ENCODE results near the gene RANBP9. TPM values are rescaled to one million over a fixed set of nuclear protein-coding genes. Genes with fewer than 3 reads are reported as not detected.

The RANBP9 gene
- total and polyA plus RNA-seq, 2 experiments from 2014 or later, result 12.1 to 31.8 TPM

- Mint-ChIP-seq H3K27me3 (ENCODE audit: insufficient read depth, low read depth, poor library complexity) (no peaks in the 10 kb centered on the region), H3K9me3 (peaks cover 7% of the 10 kb centered on the region; the same call in 2 of the 3 replicates), H3K36me3 (ENCODE audit: low read depth) (no peaks in the 10 kb centered on the region), H3K27ac (no peak overlapping the region), H3K4me1 (no peaks in the 10 kb centered on the region), H3K4me3 (no peak overlapping the region)
- H3F3A ChIP-seq (replicated peaks; ENCODE audit: low read depth), result no peaks in the 10 kb centered on the region
- H3K4me2 ChIP-seq, result no peak overlapping the region
- H4K20me1 ChIP-seq (replicated peaks; ENCODE audit: insufficient read depth), result no peaks in the 10 kb centered on the region
- no peaks in the 10 kb centered on the region for H3K9me2 ChIP-seq (ENCODE audit: insufficient read depth)
- DNase-seq (ENCODE audit: low spot score) (no peak), ATAC-seq (no peak)
- H3K4me3 ChIP-seq, result no peak overlapping the region
- H3K36me3 ChIP-seq (ENCODE audit: insufficient read depth), result no peaks in the 10 kb centered on the region
- no peaks in the 10 kb centered on the region for H3K79me2 ChIP-seq (replicated peaks; ENCODE audit: insufficient read depth)
- no peak overlapping the region for H3K27ac ChIP-seq (ENCODE audit: low read depth)
- H3K27me3 ChIP-seq (ENCODE audit: insufficient read depth), result no peaks in the 10 kb centered on the region
- no peak overlapping the region; the same call in 1 of the 2 replicates for H2AFZ ChIP-seq
- no peaks in the 10 kb centered on the region for H3K4me1 ChIP-seq (ENCODE audit: insufficient read depth)
- no peak for TF ChIP-seq STAT1 (IDR thresholded peaks at IDR 0.05; ENCODE audit: unreplicated experiment)
- no peak for TF ChIP-seq CTCF (conservative IDR thresholded peaks at IDR 0.05; ENCODE audit: low read depth in 2 of 2)
- TF ChIP-seq ZNF462 (CRISPR knock-in tag; IDR thresholded peaks at IDR 0.05), result no peak
- TF ChIP-seq ETS1 (IDR thresholded peaks at IDR 0.05), result no peak
Observed at GRCh38 chr6:13743736-13744127, 32.1 kb upstream of the RANBP9 start.
